ENCODE data around the gene CZIB. TPM values are rescaled to one million over a fixed set of nuclear protein-coding genes. Genes with fewer than 3 reads are reported as not detected.

Gene CZIB
- total and polyA plus RNA-seq, 2 of the 4 experiments (the other 2 are of a cell fraction) = 41.0 to 58.9 TPM

- TF ChIP-seq BHLHE40 (IDR thresholded peaks at IDR 0.05; ENCODE audit: low read depth, low read length) = no peak
Measured at GRCh38 chr1:53196017-53196484, 24.4 kb downstream of the CZIB start (continued).

GRCh38 chr1:53195246-53196016 lies 25.0 kb downstream of the CZIB start:
- Histone ChIP-seq H3K4me3 (ENCODE audit: insufficient read depth, low read depth, low read length) (no peak overlapping the region), H3K36me3 (ENCODE audit: control insufficient read depth, insufficient read depth, low read length) (peaks cover 3% of the 10 kb centered on the region; the same call in 1 of the 2 replicates), H2BK5ac (ENCODE audit: low read depth, low read length, poor library complexity, severe bottlenecking) (no peak overlapping the region), H3K9ac (ENCODE audit: low read depth, low read length) (no peak overlapping the region), H4K91ac (ENCODE audit: insufficient read depth, low read depth, low read length) (peak overlapping the region; percentile 10; the same call in 1 of the 2 replicates), H2AK5ac (ENCODE audit: low read depth, low read length) (peak overlapping the region; percentile 50; the same call in 1 of the 2 replicates), H3K27ac (ENCODE audit: insufficient read depth, low read length) (no peak overlapping the region), H4K5ac (ENCODE audit: low read depth, low read length) (peak overlapping the region; percentile 22; the same call in 1 of the 2 replicates), H2BK120ac (ENCODE audit: low read depth, low read length) (peak overlapping the region; percentile 37; the same call in 1 of the 2 replicates), H3K14ac (replicated peaks; ENCODE audit: low read depth, low read length) (no peak overlapping the region), H4K20me1 (ENCODE audit: insufficient read depth, low read length) (no peaks in the 10 kb centered on the region), H3K56ac (ENCODE audit: extremely low read depth, insufficient read depth, low read length) (no peak overlapping the region), H3K79me1 (ENCODE audit: low read depth in 1 of 2, low read length in 2 of 2) (peaks cover 21 to 24% of the 10 kb centered on the region in 2 experiments), H3K23ac (ENCODE audit: low read depth, low read length) (peak overlapping the region; percentile 1; the same call in 1 of the 2 replicates), H3K27me3 (ENCODE audit: control insufficient read depth, insufficient read depth, low read length) (no peaks in the 10 kb centered on the region), H2BK15ac (ENCODE audit: low read depth, low read length) (no peak overlapping the region), H3K4me1 (ENCODE audit: control insufficient read depth, insufficient read depth, low read length) (peaks cover 13% of the 10 kb centered on the region), H3K4me2 (ENCODE audit: low read depth, low read length) (no peak overlapping the region), H3K9me3 (ENCODE audit: control insufficient read depth, insufficient read depth, low read length) (no peaks in the 10 kb centered on the region), H4K8ac (ENCODE audit: low read depth in 2 of 2, low read length in 2 of 2) (peak overlapping the region; percentile 10 to 84; a peak in 2 of 4 replicates), H2BK20ac (ENCODE audit: low read depth, low read length) (peak overlapping the region; percentile 18; the same call in 1 of the 2 replicates), H3K4ac (ENCODE audit: low read depth, low read length) (peak overlapping the region; percentile 65), H3K18ac (ENCODE audit: low read depth, low read length) (no peak overlapping the region), H3K9me1 (ENCODE audit: insufficient read depth, low read length) (peaks cover 9% of the 10 kb centered on the region), H2AK9ac (replicated peaks; ENCODE audit: low read depth, low read length, poor library complexity) (no peak overlapping the region), H2AFZ (replicated peaks; ENCODE audit: low read length, poor library complexity) (peak overlapping the region; percentile 80)
- intact Hi-C loops (cut with micrococcal nuclease) (loop anchor here (5.0 kb wide), 2 partner anchors 133 to 368 kb away; partner anchors contain the start of gene PODN), dilution Hi-C loops (cut with HindIII; ENCODE audit: low sequenced_read_pairs, unreplicated experiment) (no loop called here), in situ Hi-C loops (cut with MboI; ENCODE audit: low sequenced_read_pairs) (no loop called here)
- DNase-seq (no peak), ATAC-seq (ENCODE audit: low read depth) (no peak)
- BruUV-seq (replicated peaks) = no TSS peak
- TF ChIP-seq RAD21 (IDR thresholded peaks at IDR 0.05; ENCODE audit: low read length) (no peak), CEBPB (IDR thresholded peaks at IDR 0.05; ENCODE audit: low read depth, low read length) (no peak), CHD1 (IDR thresholded peaks at IDR 0.05; ENCODE audit: low read depth, low read length) (no peak), MAZ (IDR thresholded peaks at IDR 0.05; ENCODE audit: borderline replicate concordance, low read depth, low read length) (no peak), FOS (IDR thresholded peaks at IDR 0.05; ENCODE audit: low read depth, low read length) (no peak), NFE2L2 (IDR thresholded peaks at IDR 0.05; ENCODE audit: low read depth, low read length) (no peak)
- TF ChIP-seq, protein P1, sequence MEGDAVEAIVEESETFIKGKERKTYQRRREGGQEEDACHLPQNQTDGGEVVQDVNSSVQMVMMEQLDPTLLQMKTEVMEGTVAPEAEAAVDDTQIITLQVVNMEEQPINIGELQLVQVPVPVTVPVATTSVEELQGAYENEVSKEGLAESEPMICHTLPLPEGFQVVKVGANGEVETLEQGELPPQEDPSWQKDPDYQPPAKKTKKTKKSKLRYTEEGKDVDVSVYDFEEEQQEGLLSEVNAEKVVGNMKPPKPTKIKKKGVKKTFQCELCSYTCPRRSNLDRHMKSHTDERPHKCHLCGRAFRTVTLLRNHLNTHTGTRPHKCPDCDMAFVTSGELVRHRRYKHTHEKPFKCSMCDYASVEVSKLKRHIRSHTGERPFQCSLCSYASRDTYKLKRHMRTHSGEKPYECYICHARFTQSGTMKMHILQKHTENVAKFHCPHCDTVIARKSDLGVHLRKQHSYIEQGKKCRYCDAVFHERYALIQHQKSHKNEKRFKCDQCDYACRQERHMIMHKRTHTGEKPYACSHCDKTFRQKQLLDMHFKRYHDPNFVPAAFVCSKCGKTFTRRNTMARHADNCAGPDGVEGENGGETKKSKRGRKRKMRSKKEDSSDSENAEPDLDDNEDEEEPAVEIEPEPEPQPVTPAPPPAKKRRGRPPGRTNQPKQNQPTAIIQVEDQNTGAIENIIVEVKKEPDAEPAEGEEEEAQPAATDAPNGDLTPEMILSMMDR (conservative IDR thresholded peaks at IDR 0.05; ENCODE audit: low read depth, low read length) = no peak
- TF ChIP-seq, protein P2, sequence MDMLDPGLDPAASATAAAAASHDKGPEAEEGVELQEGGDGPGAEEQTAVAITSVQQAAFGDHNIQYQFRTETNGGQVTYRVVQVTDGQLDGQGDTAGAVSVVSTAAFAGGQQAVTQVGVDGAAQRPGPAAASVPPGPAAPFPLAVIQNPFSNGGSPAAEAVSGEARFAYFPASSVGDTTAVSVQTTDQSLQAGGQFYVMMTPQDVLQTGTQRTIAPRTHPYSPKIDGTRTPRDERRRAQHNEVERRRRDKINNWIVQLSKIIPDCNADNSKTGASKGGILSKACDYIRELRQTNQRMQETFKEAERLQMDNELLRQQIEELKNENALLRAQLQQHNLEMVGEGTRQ (IDR thresholded peaks at IDR 0.05; ENCODE audit: low read depth, low read length) = no peak
- POLR2A ChIA-PET (ENCODE audit: unreplicated experiment) = interaction anchor here (1.0 kb wide), 1 partner anchor 49 kb away, joined by 5 read pairs; no protein-coding TSS in a partner anchor
- 89% methylated on average over 3 of the region's 11 CpGs; no CpG with 5 or more reads in 1 of the 2 experiments for WGBS, 2 experiments (ENCODE audit: extremely low coverage in 2 of 2, insufficient read length in 1 of 2)
- CTCF ChIA-PET = interaction anchor here (1.0 to 1.1 kb wide), 2 partner anchors 14 to 15 kb away, joined by 3 to 4 read pairs; no protein-coding TSS in a partner anchor

All from IMR-90 (cell line).